ENCODE data around the gene RCAN3.
"Not testable (repeated sequence)": the region's sequence is repeated elsewhere in the genome, so short reads cannot be mapped to it uniquely, and the experiment has no call there.

RCAN3 gene

GRCh38 chr1:24491577-24492360, 10.9 kb upstream of the RCAN3 start:
- no peak for TF ChIP-seq CTCF (IDR thresholded peaks at IDR 0.05; ENCODE audit: extremely low read depth, insufficient read depth, missing control alignments)
- in situ Hi-C loops (cut with MboI; ENCODE audit: low pct_unique_long_range_greater_than_20kb, low sequenced_read_pairs, unreplicated experiment), result no loop called here
- DNase-seq (ENCODE audit: low spot score), result no peak

- in situ Hi-C loops (cut with MboI; ENCODE audit: low pct_unique_long_range_greater_than_20kb, low sequenced_read_pairs, unreplicated experiment); DNase-seq (ENCODE audit: low spot score): not testable (repeated sequence)
Observed at GRCh38 chr1:24492935-24493334, 9.7 kb upstream of the RCAN3 start.

GRCh38 chr1:24493785-24494184, 8.9 kb upstream of the RCAN3 start:
- in situ Hi-C loops (cut with MboI; ENCODE audit: low pct_unique_long_range_greater_than_20kb, low sequenced_read_pairs, unreplicated experiment), result no loop called here

GRCh38 chr1:24498589-24498988, 4.0 kb upstream of the RCAN3 start:
- TF ChIP-seq CTCF (IDR thresholded peaks at IDR 0.05; ENCODE audit: extremely low read depth, insufficient read depth, missing control alignments), result no peak
- no peak for DNase-seq (ENCODE audit: low spot score)
- in situ Hi-C loops (cut with MboI; ENCODE audit: low pct_unique_long_range_greater_than_20kb, low sequenced_read_pairs, unreplicated experiment), result no loop called here

More at GRCh38 chr1:24493785-24494184, 8.9 kb upstream of the RCAN3 start:
- DNase-seq (ENCODE audit: low spot score), result no peak
- no peak for TF ChIP-seq CTCF (IDR thresholded peaks at IDR 0.05; ENCODE audit: extremely low read depth, insufficient read depth, missing control alignments)

- TF ChIP-seq CTCF (IDR thresholded peaks at IDR 0.05; ENCODE audit: extremely low read depth, insufficient read depth, missing control alignments), result no peak
Observed at GRCh38 chr1:24500448-24501048, 2.1 kb upstream of the RCAN3 start.

DNA sequence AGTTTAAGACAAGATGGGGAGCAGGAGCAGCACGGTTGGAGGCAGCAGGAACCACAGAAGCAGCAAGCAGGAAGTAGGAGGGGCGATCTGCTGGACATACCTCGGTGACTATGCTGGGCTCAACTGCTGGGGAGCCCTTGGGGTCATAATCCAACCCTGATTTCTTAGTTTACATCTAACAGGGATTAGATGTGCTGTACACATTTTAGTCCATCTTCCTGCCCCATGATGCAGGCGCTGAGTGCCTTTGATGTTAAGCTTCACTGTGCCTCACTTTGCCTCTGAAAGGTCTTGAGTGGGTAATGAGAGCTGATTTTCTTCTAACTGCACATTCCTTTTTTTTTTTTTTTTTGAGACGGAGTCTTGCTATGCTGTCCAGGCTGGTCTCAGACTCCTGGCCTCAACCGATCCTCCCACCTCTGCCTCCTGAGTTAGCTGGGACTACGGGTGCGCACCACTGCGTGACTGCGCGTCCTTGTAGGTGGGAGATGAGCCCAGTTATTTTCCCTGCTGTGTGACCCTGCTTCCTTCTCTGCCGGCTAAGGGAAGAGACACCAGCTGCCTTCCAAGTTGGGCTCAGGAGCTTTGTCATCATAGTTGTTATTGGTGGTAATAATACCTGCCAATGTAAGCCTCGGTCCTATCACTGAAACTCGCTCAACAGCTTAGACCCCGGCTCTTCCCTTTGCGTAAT, 1.1 kb upstream of the RCAN3 start:
- TF ChIP-seq CTCF (IDR thresholded peaks at IDR 0.05; ENCODE audit: extremely low read depth, insufficient read depth, missing control alignments), result no peak
- DNase-seq (ENCODE audit: low spot score), result peak; percentile 68

More at GRCh38 chr1:24500448-24501048, 2.1 kb upstream of the RCAN3 start:
- in situ Hi-C loops (cut with MboI; ENCODE audit: low pct_unique_long_range_greater_than_20kb, low sequenced_read_pairs, unreplicated experiment), result no loop called here
- DNase-seq (ENCODE audit: low spot score), result no peak

More for the DNA sequence above, 1.1 kb upstream of the RCAN3 start:
- in situ Hi-C loops (cut with MboI; ENCODE audit: low pct_unique_long_range_greater_than_20kb, low sequenced_read_pairs, unreplicated experiment), result no loop called here
